Breast epithelium (tissue), 3 donors: ENCODE measurements around the gene GBF1.

Source experiments
- POLR2AphosphoS5 ChIP-seq, 3 donors: sonication (generic); formaldehyde crosslinking; IDR thresholded peaks; one replicate each; pipeline ENCODE4 v1.6.1; 2017; ENCODE audit warnings: antibody characterized with exemption in 3 of 3
- TF ChIP-seq, protein P1 (sequence below), 3 donors: fragments of 450-650 bp; IDR thresholded peaks; one replicate each; pipeline ENCODE4 v1.5.1; 2016 to 2017; ENCODE audit warnings: antibody characterized with exemption in 3 of 3, mild to moderate bottlenecking in 3 of 3, moderate library complexity in 3 of 3

DNA sequence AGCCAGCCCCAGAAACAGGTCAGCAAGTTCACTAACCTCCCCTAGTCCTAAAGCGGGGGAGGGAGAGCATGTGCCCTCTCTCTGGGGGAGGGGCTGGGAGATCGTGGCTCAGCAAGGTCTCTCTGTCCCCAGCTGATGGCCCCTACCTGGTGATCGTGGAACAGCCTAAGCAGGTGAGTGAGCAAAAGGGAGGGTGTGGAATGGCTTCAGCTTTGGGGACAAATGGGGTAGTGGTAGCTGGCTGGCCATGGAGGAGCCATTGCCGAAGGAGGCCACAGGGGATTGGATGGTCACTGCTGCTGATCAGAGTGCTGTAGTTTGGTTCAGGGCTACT is 151.0 kb downstream of the GBF1 start:
- no peak for TF ChIP-seq POLR2AphosphoS5 (IDR thresholded peaks at IDR 0.05)
- TF ChIP-seq, protein P1, sequence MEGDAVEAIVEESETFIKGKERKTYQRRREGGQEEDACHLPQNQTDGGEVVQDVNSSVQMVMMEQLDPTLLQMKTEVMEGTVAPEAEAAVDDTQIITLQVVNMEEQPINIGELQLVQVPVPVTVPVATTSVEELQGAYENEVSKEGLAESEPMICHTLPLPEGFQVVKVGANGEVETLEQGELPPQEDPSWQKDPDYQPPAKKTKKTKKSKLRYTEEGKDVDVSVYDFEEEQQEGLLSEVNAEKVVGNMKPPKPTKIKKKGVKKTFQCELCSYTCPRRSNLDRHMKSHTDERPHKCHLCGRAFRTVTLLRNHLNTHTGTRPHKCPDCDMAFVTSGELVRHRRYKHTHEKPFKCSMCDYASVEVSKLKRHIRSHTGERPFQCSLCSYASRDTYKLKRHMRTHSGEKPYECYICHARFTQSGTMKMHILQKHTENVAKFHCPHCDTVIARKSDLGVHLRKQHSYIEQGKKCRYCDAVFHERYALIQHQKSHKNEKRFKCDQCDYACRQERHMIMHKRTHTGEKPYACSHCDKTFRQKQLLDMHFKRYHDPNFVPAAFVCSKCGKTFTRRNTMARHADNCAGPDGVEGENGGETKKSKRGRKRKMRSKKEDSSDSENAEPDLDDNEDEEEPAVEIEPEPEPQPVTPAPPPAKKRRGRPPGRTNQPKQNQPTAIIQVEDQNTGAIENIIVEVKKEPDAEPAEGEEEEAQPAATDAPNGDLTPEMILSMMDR (IDR thresholded peaks at IDR 0.05) = no peak
